ENCODE data around the gene NES. TPM values are rescaled to one million over a fixed set of nuclear protein-coding genes. Genes with fewer than 3 reads are reported as not detected.

NES gene
- total and polyA plus RNA-seq, 12 donors, result 7.7 to 26.9 (median 14.0) TPM

GRCh38 chr1:156662005-156662799 is 15.0 kb downstream of the NES start:
- no peak for TF ChIP-seq POLR2A (IDR thresholded peaks at IDR 0.05)
- TF ChIP-seq CTCF (IDR thresholded peaks at IDR 0.05), result no peak
- no peak for DNase-seq
- intact Hi-C loops (cut with DNase I), result no loop called here
- Histone ChIP-seq H3K27me3 (no peaks in the 10 kb centered on the region), H3K9me3 (replicated peaks in 1 of 3) (no peaks in the 10 kb centered on the region), H3K4me1 (replicated peaks in 1 of 2) (peaks cover 34 to 71% of the 10 kb centered on the region in 2 donors), H3K36me3 (replicated peaks in 1 of 2) (no peaks in the 10 kb centered on the region), H3K4me3 (no peak overlapping the region), H3K27ac (peak overlapping the region in 4 of 5 donors; percentile 22 to 93 (median 90))
- WGBS, 4 donors, result 61 to 70% (median 65%) methylated on average over 12 of the region's 12 CpGs

- Histone ChIP-seq H3K4me1 (replicated peaks in 1 of 2) (peaks cover 42 to 78% of the 10 kb centered on the region in 2 donors), H3K27ac (peak overlapping the region; percentile 42 to 93 (median 89)), H3K4me3 (peak overlapping the region in 2 of 4 donors; percentile 25 to 53), H3K36me3 (replicated peaks in 1 of 2) (no peaks in the 10 kb centered on the region), H3K27me3 (no peaks in the 10 kb centered on the region), H3K9me3 (replicated peaks in 1 of 3) (no peaks in the 10 kb centered on the region)
- 42 to 81% (median 74%) methylated on average over 2 of the region's 2 CpGs for WGBS, 4 donors
- no peak for TF ChIP-seq CTCF (IDR thresholded peaks at IDR 0.05)
- no peak for TF ChIP-seq POLR2A (IDR thresholded peaks at IDR 0.05)
- peak in 2 of 7 donors; percentile 19 to 27 for DNase-seq
- intact Hi-C loops (cut with DNase I), result no loop called here
These were observed 16.5 kb downstream of the NES start for GRCh38 chr1:156660752-156661112.

DNA sequence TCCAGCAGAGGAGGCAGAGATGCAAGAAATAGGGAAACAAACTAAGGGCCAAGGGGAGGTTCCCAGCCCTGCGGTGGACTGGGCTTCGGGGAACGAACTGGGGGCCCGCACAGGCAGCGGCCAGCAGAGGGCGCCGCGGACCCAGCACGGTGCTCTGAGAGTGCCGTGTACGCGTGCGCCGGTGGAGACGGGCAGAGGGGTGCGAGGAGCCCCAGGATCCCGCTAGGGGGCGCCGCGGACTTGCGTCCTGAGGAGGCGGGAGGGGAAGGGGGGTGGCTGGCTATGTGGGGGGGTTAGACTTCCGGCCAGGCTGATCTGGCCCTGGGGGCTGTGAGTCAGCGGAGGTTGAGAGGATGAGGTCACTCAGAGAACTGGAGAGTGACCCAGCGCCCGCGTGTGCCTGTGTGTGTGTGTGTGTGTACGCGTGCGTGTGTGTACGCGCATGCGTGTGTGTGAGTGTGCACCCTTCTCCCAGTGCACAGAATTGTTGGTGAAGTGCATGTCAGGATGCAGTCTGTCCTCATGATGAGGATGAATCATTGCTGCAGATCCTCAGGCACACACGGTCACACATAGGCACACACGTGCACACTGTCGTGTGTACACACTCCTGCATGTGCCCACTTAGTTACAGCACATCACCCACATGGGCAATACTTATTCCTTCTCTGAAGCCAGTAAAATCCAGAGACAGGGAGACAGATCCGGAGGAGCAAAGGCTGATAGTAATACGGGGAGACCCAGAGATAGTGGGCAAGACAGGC is 17.0 kb downstream of the NES start:
- Histone ChIP-seq H3K4me1 (replicated peaks in 1 of 2) (peaks cover 42 to 75% of the 10 kb centered on the region in 2 donors), H3K36me3 (replicated peaks in 1 of 2) (no peaks in the 10 kb centered on the region), H3K4me3 (peak overlapping the region in 1 of 4 donors; percentile 53), H3K9me3 (replicated peaks in 1 of 3) (no peaks in the 10 kb centered on the region), H3K27me3 (no peaks in the 10 kb centered on the region), H3K27ac (peak overlapping the region; percentile 42 to 93 (median 89))
- TF ChIP-seq POLR2A (IDR thresholded peaks at IDR 0.05) (peak in 1 of 2 donors; percentile 54), CTCF (IDR thresholded peaks at IDR 0.05) (peak; percentile 98 to 100 (median 99))
- 5 to 8% (median 6%) methylated on average over 10 to 38 of the region's 38 CpGs for WGBS, 4 donors
- intact Hi-C loops (cut with DNase I), result loop anchor here in 1 of 2 donors (5.0 kb wide), 1 partner anchor 38 kb away; no protein-coding TSS in a partner anchor
- peak; percentile 97 to 99 (median 98) for DNase-seq

- no peaks in the 10 kb centered on the region for H3K27me3 ChIP-seq
These were observed 17.6 kb downstream of the NES start for GRCh38 chr1:156659661-156659987.

More at GRCh38 chr1:156659661-156659987, 17.6 kb downstream of the NES start:
- H3K4me1 ChIP-seq (replicated peaks in 1 of 2), result peaks cover 42 to 75% of the 10 kb centered on the region in 2 donors
- peak overlapping the region in 2 of 5 donors; percentile 91 to 93 for H3K27ac ChIP-seq
- DNase-seq, result peak in 1 of 7 donors; percentile 12
- WGBS, 4 donors, result 7 to 16% (median 15%) methylated on average over 6 of the region's 6 CpGs
- H3K36me3 ChIP-seq (replicated peaks in 1 of 2), result no peaks in the 10 kb centered on the region
- intact Hi-C loops (cut with DNase I), result loop anchor here in 1 of 2 donors (5.0 kb wide), 1 partner anchor 37 kb away; no protein-coding TSS in a partner anchor
- H3K4me3 ChIP-seq, result peak overlapping the region in 1 of 4 donors; percentile 53
- no peaks in the 10 kb centered on the region for H3K9me3 ChIP-seq (replicated peaks in 1 of 3)
- TF ChIP-seq CTCF (IDR thresholded peaks at IDR 0.05) (no peak), POLR2A (IDR thresholded peaks at IDR 0.05) (no peak)
